HuH-7 (cell line): ENCODE measurements around the gene NDUFA13.

Experiments
- DNase-seq: peaks from one replicate; pipeline ENCODE4 v3.0.0; 2011; ENCODE audit warnings: low spot score

The NDUFA13 gene

GRCh38 chr19:19510432-19510831, 5.6 kb upstream of the NDUFA13 start:
- DNase-seq, result no peak

GRCh38 chr19:19513682-19514081, 2.3 kb upstream of the NDUFA13 start:
- no peak for DNase-seq

- DNase-seq, result no peak
These were observed 1.8 kb upstream of the NDUFA13 start for GRCh38 chr19:19514215-19514657.

- DNase-seq, result no peak
These were observed 964 bp upstream of the NDUFA13 start, which contains the start of gene TSSK6 for GRCh38 chr19:19514881-19515641. TSSK6 (minus strand) TSS chr19:19515548; CDS start chr19:19515427, 121 bp downstream.

GRCh38 chr19:19517235-19517619, 1.2 kb downstream of the NDUFA13 start:
- DNase-seq, result no peak

- DNase-seq, result no peak
These were observed 5.0 kb downstream of the NDUFA13 start for GRCh38 chr19:19520989-19521388.

- no peak for DNase-seq
These were observed 7.2 kb downstream of the NDUFA13 start for GRCh38 chr19:19523177-19523576.

GRCh38 chr19:19524053-19524452, 8.0 kb downstream of the NDUFA13 start:
- no peak for DNase-seq

GRCh38 chr19:19525611-19526380, 9.8 kb downstream of the NDUFA13 start:
- no peak for DNase-seq

GRCh38 chr19:19526581-19527370, 10.8 kb downstream of the NDUFA13 start:
- DNase-seq, result no peak

GRCh38 chr19:19527371-19527656, 11.3 kb downstream of the NDUFA13 start:
- DNase-seq, result no peak

- DNase-seq, result no peak
These were observed 11.9 kb downstream of the NDUFA13 start for GRCh38 chr19:19527674-19528625.

GRCh38 chr19:19528721-19529490, 12.9 kb downstream of the NDUFA13 start, which contains the start of gene YJEFN3:
YJEFN3 (plus strand) TSS chr19:19528911; CDS start chr19:19528933, 22 bp downstream.
- DNase-seq, result no peak

- no peak for DNase-seq
These were observed 13.9 kb downstream of the NDUFA13 start for GRCh38 chr19:19529783-19530422.

- no peak for DNase-seq
These were observed 14.4 kb downstream of the NDUFA13 start for GRCh38 chr19:19530423-19530804.

- no peak for DNase-seq
These were observed 14.9 kb downstream of the NDUFA13 start for GRCh38 chr19:19530889-19531288.

GRCh38 chr19:19531951-19532805, 16.2 kb downstream of the NDUFA13 start:
- peak; percentile 91 for DNase-seq

- no peak for DNase-seq
These were observed 17.0 kb downstream of the NDUFA13 start for GRCh38 chr19:19532806-19533701.
